K562 (cell line): ENCODE measurements around the gene SH3PXD2B. TPM values are rescaled to one million over a fixed set of nuclear protein-coding genes. Genes with fewer than 3 reads are reported as not detected.

Experiments used
- HCFC1 ChIP-seq: IDR thresholded peaks from 2 replicates; pipeline ENCODE4 v1.6.1; 2012; ENCODE audit warnings: low read depth, low read length, improper control_type of control experiment
- KHSRP ChIP-seq: fragments of 450-650 bp; IDR thresholded peaks from 2 replicates; pipeline ENCODE4 v1.6.1; 2017
- RAD51 ChIP-seq: fragments of 450-650 bp; IDR thresholded peaks from 2 replicates; pipeline ENCODE4 v1.7.1; 2016; ENCODE audit warnings: low read depth, mild to moderate bottlenecking, borderline replicate concordance
- SIX5 ChIP-seq, 2 experiments: IDR thresholded peaks; 2 replicates each; pipeline ENCODE4 v1.6.1; 2011; ENCODE audit warnings: low read length in 2 of 2, borderline replicate concordance in 1 of 2, low read depth in 1 of 2, mild to moderate bottlenecking in 1 of 2, moderate library complexity in 1 of 2; ENCODE audit not compliant: insufficient read depth in 1 of 2
- TCF7 ChIP-seq: sonication (generic); IDR thresholded peaks from 2 replicates; pipeline ENCODE4 v1.6.1; 2016; ENCODE audit warnings: antibody characterized with exemption, borderline replicate concordance
- ZFX ChIP-seq: sonication (generic); formaldehyde crosslinking; IDR thresholded peaks from 2 replicates; pipeline ENCODE4 v1.8.0; 2022; ENCODE audit warnings: mild to moderate bottlenecking, missing genetic modification reagents, moderate library complexity
- ZNF143 ChIP-seq: sonication (generic); formaldehyde crosslinking; IDR thresholded peaks from 2 replicates; pipeline ENCODE4 v1.9.0; 2022; ENCODE audit warnings: mild to moderate bottlenecking, missing genetic modification reagents
- ZNF644 ChIP-seq: fragments of 200-800 bp; sonication (Bioruptor generic); IDR thresholded peaks from 2 replicates; pipeline ENCODE4 v1.6.1; 2016; ENCODE audit warnings: low read depth, missing genetic modification characterization, missing compliant biosample characterization
- polyA plus RNA-seq, 8 experiments: library from polyadenylated mRNA; depleted of rRNA in 4 of 8; stranded (reverse) in 5 of 8; unstranded in 3 of 8; fragments of >200 nt; fragmentation: Nextera tagmentation in 2 of 8; fragmentation: Illumina TruSeq in 1 of 8; extraction: Ambion mirVana in 2 of 8; extraction: Trizol in 1 of 8; gene quantifications; 2 replicates each; pipeline versions ENCODE4 v1.2.1 to v1.2.3, GENCODE V29; 2011 to 2014; ENCODE audit warnings: inconsistent platforms in 1 of 8, missing spikeins in 1 of 8
- total RNA-seq, 7 experiments: library from RNA; depleted of rRNA in 6 of 7; stranded (reverse); fragments of >200 nt in 6 of 7; fragmentation: Illumina TruSeq in 2 of 7; extraction: Trizol in 2 of 7; gene quantifications; 2 replicates each; pipeline versions ENCODE4 v1.2.1 to v1.2.3, GENCODE V29; 2011 to 2021; ENCODE audit warnings: low replicate concordance in 1 of 7
- TF ChIP-seq, protein P1 (sequence below): sonication (generic); formaldehyde crosslinking; IDR thresholded peaks from 2 replicates; pipeline ENCODE4 v1.8.0; 2023; ENCODE audit warnings: missing genetic modification reagents, mild to moderate bottlenecking, borderline replicate concordance
- TF ChIP-seq, protein P2 (sequence below): fragments of 450-650 bp; IDR thresholded peaks from 2 replicates; pipeline ENCODE4 v1.6.1; 2016; ENCODE audit warnings: antibody characterized with exemption
- TF ChIP-seq, protein P3 (sequence below): sonication (generic); formaldehyde crosslinking; IDR thresholded peaks from 2 replicates; pipeline ENCODE4 v1.9.0; 2022; ENCODE audit warnings: mild to moderate bottlenecking, missing genetic modification reagents

The SH3PXD2B gene
- total and polyA plus RNA-seq, 9 of the 15 experiments (the other 6 are each of a cell fraction or from before 2014, with no cell fraction given): 0.04 to 0.66 (median 0.19) TPM

DNA sequence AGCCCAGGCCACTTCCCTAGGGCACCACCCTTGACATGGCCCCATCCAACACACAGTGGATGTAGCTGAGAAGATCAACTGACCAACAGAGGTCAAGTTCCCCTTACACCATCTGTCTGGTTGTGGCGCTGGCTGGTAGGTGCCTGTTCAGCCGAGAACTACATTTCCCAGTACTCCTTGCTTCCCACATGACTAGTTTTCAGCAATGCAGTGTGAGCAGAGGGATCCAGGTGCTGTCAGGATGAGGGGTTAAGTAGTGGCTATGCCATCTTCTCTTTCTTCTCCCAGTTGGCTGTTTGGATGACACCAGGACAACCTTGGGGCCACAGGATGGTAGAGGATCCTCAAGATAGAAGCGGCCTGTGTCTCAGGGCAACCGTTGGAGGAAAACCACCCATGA is 48.6 kb upstream of the SH3PXD2B start (continued):
- TF ChIP-seq, protein P1, sequence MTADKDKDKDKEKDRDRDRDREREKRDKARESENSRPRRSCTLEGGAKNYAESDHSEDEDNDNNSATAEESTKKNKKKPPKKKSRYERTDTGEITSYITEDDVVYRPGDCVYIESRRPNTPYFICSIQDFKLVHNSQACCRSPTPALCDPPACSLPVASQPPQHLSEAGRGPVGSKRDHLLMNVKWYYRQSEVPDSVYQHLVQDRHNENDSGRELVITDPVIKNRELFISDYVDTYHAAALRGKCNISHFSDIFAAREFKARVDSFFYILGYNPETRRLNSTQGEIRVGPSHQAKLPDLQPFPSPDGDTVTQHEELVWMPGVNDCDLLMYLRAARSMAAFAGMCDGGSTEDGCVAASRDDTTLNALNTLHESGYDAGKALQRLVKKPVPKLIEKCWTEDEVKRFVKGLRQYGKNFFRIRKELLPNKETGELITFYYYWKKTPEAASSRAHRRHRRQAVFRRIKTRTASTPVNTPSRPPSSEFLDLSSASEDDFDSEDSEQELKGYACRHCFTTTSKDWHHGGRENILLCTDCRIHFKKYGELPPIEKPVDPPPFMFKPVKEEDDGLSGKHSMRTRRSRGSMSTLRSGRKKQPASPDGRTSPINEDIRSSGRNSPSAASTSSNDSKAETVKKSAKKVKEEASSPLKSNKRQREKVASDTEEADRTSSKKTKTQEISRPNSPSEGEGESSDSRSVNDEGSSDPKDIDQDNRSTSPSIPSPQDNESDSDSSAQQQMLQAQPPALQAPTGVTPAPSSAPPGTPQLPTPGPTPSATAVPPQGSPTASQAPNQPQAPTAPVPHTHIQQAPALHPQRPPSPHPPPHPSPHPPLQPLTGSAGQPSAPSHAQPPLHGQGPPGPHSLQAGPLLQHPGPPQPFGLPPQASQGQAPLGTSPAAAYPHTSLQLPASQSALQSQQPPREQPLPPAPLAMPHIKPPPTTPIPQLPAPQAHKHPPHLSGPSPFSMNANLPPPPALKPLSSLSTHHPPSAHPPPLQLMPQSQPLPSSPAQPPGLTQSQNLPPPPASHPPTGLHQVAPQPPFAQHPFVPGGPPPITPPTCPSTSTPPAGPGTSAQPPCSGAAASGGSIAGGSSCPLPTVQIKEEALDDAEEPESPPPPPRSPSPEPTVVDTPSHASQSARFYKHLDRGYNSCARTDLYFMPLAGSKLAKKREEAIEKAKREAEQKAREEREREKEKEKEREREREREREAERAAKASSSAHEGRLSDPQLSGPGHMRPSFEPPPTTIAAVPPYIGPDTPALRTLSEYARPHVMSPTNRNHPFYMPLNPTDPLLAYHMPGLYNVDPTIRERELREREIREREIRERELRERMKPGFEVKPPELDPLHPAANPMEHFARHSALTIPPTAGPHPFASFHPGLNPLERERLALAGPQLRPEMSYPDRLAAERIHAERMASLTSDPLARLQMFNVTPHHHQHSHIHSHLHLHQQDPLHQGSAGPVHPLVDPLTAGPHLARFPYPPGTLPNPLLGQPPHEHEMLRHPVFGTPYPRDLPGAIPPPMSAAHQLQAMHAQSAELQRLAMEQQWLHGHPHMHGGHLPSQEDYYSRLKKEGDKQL (CRISPR knock-in tag): no peak
- peak; percentile 32; the same call in 1 of the 2 replicates for TF ChIP-seq RAD51
- TF ChIP-seq, protein P2, sequence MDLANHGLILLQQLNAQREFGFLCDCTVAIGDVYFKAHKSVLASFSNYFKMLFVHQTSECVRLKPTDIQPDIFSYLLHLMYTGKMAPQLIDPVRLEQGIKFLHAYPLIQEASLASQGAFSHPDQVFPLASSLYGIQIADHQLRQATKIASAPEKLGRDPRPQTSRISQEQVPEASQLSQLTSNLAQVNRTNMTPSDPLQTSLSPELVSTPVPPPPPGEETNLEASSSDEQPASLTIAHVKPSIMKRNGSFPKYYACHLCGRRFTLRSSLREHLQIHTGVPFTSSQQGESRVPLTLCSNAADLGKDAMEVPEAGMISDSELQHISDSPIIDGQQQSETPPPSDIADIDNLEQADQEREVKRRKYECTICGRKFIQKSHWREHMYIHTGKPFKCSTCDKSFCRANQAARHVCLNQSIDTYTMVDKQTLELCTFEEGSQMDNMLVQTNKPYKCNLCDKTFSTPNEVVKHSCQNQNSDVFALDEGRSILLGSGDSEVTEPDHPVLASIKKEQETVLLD: no peak
- TF ChIP-seq HCFC1: peak; percentile 83
- TF ChIP-seq, protein P3, sequence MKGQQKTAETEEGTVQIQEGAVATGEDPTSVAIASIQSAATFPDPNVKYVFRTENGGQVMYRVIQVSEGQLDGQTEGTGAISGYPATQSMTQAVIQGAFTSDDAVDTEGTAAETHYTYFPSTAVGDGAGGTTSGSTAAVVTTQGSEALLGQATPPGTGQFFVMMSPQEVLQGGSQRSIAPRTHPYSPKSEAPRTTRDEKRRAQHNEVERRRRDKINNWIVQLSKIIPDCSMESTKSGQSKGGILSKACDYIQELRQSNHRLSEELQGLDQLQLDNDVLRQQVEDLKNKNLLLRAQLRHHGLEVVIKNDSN: peak; percentile 83
- TF ChIP-seq ZNF143 (CRISPR knock-in tag): peak; percentile 79
- no peak for TF ChIP-seq KHSRP
- no peak for TF ChIP-seq ZNF644
- TF ChIP-seq SIX5 (IDR thresholded peaks at IDR 0.05; ENCODE audit: borderline replicate concordance in 1 of 2, insufficient read depth in 1 of 2, low read depth in 1 of 2, low read length in 2 of 2): peak; percentile 57; a peak in 2 of 4 replicates
- no peak for TF ChIP-seq TCF7
- no peak for TF ChIP-seq ZFX (CRISPR knock-in tag)
